Amniotic epithelial cell (primary cell): ENCODE results near the gene PALD1.
"Not testable (repeated sequence)": the region's sequence is repeated elsewhere in the genome, so short reads cannot be mapped to it uniquely, and the experiment has no call there.

Source experiments
- DNase-seq: peaks from one replicate; pipeline ENCODE4 v3.0.0-alpha.2; 2010; ENCODE audit warnings: low read depth

The PALD1 gene

DNA sequence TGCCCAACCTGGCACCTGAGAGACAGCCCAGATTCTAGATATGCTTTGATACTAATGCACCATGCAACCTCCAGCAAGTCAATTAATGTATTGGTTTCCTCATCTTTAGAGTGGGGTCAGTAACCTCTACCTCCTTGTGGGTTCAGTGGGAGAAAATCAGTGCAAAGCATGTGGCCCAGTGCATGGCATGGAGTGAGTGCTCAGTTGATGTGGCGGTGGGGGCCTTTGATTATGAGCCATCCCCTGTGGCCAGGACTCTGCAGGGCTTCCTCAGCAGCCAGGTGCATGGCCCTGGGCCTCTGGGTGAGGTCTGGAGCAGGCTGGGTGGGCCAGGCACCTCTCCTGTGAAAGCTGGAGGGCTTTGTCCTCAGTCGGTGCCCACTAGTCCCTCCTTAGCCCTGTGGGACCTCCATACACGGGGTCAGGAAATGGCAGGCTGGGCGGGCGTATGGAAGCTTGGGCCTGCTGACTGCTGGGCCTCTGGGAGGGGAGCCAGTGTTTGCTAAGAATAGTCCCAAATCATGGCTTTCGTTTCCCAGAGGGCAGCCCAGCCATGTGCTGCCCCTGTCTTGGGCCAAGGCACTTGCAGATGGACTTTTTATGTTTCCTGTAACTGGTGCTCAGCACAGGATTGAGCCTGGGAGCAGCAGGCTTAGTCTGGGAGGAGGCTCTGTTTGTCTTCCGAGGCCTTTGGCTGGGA is 3.4 kb downstream of the PALD1 start:
- no peak for DNase-seq

GRCh38 chr10:70482982-70483760 is 4.6 kb downstream of the PALD1 start:
- DNase-seq, result no peak

DNA sequence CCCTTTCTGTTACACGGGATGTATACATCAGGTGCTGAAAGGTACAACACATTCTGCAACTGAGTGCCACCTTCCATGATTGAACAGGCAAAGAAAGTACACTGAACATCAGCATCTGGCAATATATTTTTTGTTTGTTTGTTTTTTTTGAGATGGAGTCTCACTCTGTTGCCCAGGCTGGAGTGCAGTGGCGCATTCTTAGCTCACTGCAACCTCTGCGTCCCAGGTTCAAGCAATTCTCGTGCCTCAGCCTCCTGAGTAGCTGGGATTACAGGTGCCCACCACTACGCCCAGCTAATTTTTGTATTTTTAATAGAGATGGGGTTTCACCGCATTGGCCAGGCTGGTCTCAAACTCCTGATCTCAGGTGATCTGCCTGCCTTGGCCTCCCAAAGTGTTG is 5.3 kb downstream of the PALD1 start:
- not testable (repeated sequence) for DNase-seq

GRCh38 chr10:70487824-70488223 is 9.3 kb downstream of the PALD1 start:
- DNase-seq, result no peak

- no peak for DNase-seq
Observed at GRCh38 chr10:70490142-70490541, 11.6 kb downstream of the PALD1 start.

GRCh38 chr10:70491614-70492013 is 13.0 kb downstream of the PALD1 start:
- no peak for DNase-seq

GRCh38 chr10:70492786-70493659 is 14.5 kb downstream of the PALD1 start:
- no peak for DNase-seq

- DNase-seq, result no peak
Observed at GRCh38 chr10:70493660-70494234, 15.2 kb downstream of the PALD1 start.

- no peak for DNase-seq
Observed at GRCh38 chr10:70494536-70494935, 16.0 kb downstream of the PALD1 start.

DNA sequence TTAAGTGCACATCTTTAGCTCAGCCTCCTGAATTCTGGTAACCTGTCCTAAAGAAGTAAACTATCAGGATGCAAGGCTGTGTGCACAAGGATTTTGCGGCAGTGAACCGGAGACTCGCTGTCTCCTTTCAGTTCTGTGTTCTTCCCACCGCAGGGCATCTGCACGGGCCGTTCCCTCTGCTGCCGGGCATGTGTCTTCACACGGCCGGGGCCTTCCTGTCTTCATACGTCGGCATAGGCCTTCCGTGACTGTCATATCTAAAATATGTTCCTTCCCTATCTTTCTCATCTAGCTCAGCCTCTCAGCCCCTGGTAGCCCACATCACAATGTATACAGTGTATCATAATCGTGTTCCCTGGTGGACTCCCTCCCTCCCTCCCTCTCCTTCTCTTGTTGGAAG is 16.4 kb downstream of the PALD1 start:
- no peak for DNase-seq

- DNase-seq, result no peak
Observed at GRCh38 chr10:70495691-70496261, 17.2 kb downstream of the PALD1 start.

GRCh38 chr10:70496341-70497119 is 18.0 kb downstream of the PALD1 start:
- DNase-seq, result no peak

- DNase-seq, result no peak
Observed at GRCh38 chr10:70497120-70497545, 18.6 kb downstream of the PALD1 start.

DNA sequence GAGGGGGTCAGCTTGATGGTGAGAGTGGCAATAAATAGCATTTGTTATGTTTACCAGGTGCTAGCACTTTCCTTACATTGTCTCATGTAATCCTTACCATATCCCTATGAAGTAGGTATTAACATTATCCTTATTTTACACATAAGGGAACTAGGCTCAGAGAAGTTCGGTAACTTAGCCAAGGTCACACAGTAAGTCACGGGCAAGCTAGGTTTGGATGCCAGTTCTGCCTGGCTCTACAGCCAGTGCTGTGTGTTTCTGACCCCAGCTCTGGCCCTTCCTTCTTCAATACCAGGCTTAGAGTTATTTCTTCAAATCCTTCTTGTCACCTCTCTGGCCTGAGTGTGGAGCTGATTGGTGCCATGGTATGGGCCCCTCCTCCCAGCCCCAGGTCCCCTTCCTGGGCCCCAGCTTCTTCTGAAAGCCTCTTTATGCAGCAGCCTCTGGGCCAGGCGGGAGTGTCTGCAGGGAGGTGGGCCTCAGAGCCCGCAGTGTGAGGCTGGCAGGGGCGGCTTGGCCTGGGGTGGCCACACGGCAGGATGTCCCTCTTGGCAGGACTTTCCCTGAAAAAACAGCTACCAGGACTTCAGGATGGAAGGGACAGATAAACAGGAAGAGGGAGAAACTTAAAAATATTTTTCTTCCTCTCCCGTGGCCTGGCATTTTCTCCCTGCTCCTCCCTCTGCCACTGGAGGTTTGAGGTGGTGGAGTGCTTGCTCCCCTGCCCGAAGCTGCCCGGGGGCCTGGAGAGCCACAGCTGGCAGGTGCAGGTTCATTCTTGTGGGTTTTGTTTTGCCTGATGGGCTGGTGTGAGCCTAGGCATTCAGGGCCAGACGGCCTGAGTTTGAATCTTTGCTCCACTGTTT is 20.6 kb downstream of the PALD1 start:
- no peak for DNase-seq

DNA sequence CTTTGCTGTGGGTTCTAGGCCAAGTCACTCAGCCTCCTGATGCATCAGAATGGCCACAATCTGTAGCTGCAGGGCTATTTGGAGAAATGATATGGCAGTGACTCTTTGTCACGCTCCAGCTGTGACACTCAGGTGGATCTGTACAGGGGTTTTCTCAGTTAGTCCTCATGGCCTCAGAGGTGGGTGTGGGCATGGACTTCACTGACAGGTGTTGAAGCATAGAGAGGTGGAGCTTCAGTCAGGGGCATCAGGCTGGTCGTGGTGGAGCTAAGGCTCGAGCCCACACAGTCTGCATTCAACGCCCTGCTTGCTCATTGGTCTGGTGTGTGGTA is 21.2 kb downstream of the PALD1 start:
- DNase-seq, result no peak

DNA sequence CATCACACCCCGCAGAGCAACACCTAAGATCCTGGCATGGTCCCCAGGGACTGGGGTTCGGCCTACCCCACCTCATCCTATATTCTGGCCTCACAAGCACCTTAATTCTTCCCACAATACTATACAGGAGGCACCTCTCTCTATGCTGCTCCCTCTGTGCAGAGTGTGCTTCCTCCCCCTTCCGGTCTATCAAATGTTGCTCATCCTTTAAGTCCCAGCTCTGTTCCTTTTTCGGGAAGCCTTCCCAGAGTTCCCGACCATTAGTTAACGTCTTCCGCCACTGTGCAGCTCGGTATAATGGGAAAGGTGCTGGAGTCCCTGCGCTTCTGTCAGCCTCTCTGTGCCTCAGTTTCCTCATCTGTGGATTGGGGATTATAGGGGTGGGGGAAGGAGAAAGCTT is 21.8 kb downstream of the PALD1 start:
- no peak for DNase-seq

- DNase-seq, result no peak
Observed at GRCh38 chr10:70500812-70501301, 22.3 kb downstream of the PALD1 start.

DNA sequence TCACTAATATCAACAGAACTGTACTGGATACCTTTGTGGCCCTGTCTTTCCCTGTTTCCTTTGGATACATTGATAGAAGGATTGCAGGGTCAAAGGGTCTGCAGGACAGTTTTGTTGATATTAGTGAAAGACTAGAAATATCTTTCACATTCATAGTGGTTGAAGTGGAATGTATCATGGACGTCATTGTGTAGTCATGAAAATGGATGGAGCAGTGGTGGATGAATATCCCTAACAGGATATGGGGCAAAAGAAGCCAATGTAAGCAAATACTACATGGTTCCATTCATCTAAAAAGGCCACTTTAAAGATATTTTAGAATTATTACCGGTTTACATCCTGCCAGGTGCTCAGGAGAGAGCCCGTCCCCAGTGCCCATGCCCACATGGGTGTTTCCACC is 23.8 kb downstream of the PALD1 start:
- no peak for DNase-seq

DNA sequence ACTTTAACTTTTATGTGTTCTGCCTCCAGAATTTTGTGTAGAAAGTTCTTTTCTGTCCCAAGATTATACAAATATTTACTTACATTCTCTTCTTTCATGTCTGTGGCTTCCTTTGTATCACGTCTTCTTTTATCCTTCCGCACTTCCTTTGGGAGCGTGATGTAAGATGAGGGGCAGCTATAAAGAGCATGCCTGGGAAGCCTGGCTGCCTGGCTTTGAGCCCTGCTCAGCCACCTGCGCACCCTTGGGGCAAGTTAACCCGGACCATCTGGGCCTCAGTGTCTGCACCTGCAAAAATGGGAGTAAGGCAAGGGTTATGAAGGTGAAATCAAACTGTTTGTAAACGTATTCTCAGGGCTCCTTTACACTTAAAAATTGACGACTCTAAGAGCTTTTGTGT is 25.2 kb downstream of the PALD1 start:
- no peak for DNase-seq
